OCI-LY1 (cell line): Measurements from ENCODE around the gene EOGT.

Experiments used
- H2AFZ ChIP-seq: fragments of 200-600 bp; sonication (generic), shearing (Covaris generic); 2 replicates; pipeline ENCODE4 v1.6.0; 2014; ENCODE audit warnings: antibody characterized with exemption, mild to moderate bottlenecking, low read length
- H3F3A ChIP-seq: fragments of 200-600 bp; sonication (generic), shearing (Covaris generic); 2 replicates; pipeline ENCODE4 v1.6.0; 2014; ENCODE audit warnings: mild to moderate bottlenecking, antibody characterized with exemption, low read length, moderate library complexity; ENCODE audit not compliant: insufficient read depth
- H3K27ac ChIP-seq: fragments of 200-600 bp; sonication (generic); 2 replicates; pipeline ENCODE4 v1.5.1; 2014; ENCODE audit warnings: low read length, mixed run types, mild to moderate bottlenecking, low read depth; ENCODE audit not compliant: poor library complexity, severe bottlenecking
- H3K27me3 ChIP-seq: fragments of 200-600 bp; sonication (generic); 2 replicates; pipeline ENCODE4 v1.6.0; 2014; ENCODE audit warnings: antibody characterized with exemption, mild to moderate bottlenecking, low read length, moderate library complexity; ENCODE audit not compliant: insufficient read depth
- H3K36me3 ChIP-seq: fragments of 200-600 bp; sonication (generic); 2 replicates; pipeline ENCODE4 v1.6.1; 2014; ENCODE audit warnings: mild to moderate bottlenecking, antibody characterized with exemption, low read length, moderate library complexity, mixed read lengths; ENCODE audit not compliant: insufficient read depth
- H3K4me1 ChIP-seq: fragments of 200-600 bp; sonication (generic); 2 replicates; pipeline ENCODE4 v1.5.1; 2014; ENCODE audit warnings: mild to moderate bottlenecking, low read length, moderate library complexity; ENCODE audit not compliant: insufficient read depth, severe bottlenecking
- H3K4me2 ChIP-seq: fragments of 200-600 bp; sonication (generic), shearing (Covaris generic); 2 replicates; pipeline ENCODE4 v1.6.1; 2014; ENCODE audit warnings: low read length
- H3K4me3 ChIP-seq: fragments of 200-600 bp; sonication (generic); 2 replicates; pipeline ENCODE4 v1.5.1; 2014; ENCODE audit warnings: low read length, low read depth, mild to moderate bottlenecking, mixed read lengths; ENCODE audit not compliant: poor library complexity, severe bottlenecking
- H3K79me2 ChIP-seq: fragments of 200-600 bp; shearing (Covaris generic); 2 replicates; pipeline ENCODE4 v1.6.1; 2016; ENCODE audit warnings: mixed run types, low read length, mixed read lengths; ENCODE audit not compliant: insufficient read depth
- H3K9ac ChIP-seq: fragments of 200-600 bp; sonication (generic), shearing (Covaris generic); 2 replicates; pipeline ENCODE4 v1.6.1; 2014; ENCODE audit warnings: mild to moderate bottlenecking, low read length, mixed read lengths
- H3K9me2 ChIP-seq: fragments of 200-600 bp; sonication (generic), shearing (Covaris generic); 2 replicates; pipeline ENCODE4 v1.6.1; 2014; ENCODE audit warnings: low read depth, mild to moderate bottlenecking, low read length, mixed read lengths
- H3K9me3 ChIP-seq: fragments of 200-600 bp; shearing (Covaris generic); 2 replicates; pipeline ENCODE4 v1.6.1; 2014; ENCODE audit warnings: low read length, mixed read lengths
- H4K20me1 ChIP-seq: fragments of 200-600 bp; sonication (generic), shearing (Covaris generic); 2 replicates; pipeline ENCODE4 v1.6.0; 2016; ENCODE audit warnings: mild to moderate bottlenecking, low read length; ENCODE audit not compliant: insufficient read depth
- CTCF ChIP-seq: fragments of 200-600 bp; sonication (generic), shearing (Covaris generic); IDR thresholded peaks from 2 replicates; pipeline ENCODE4 v1.5.1; 2017; ENCODE audit warnings: mild to moderate bottlenecking, antibody characterized with exemption, low read length, moderate library complexity, mixed read lengths
- EZH2 ChIP-seq: fragments of 200-600 bp; sonication (generic), shearing (Covaris generic); IDR thresholded peaks from 2 replicates; pipeline ENCODE4 v1.8.0; 2017; ENCODE audit warnings: borderline replicate concordance, mixed run types, mild to moderate bottlenecking, antibody characterized with exemption, low read length, moderate library complexity, mixed read lengths

Gene EOGT

DNA sequence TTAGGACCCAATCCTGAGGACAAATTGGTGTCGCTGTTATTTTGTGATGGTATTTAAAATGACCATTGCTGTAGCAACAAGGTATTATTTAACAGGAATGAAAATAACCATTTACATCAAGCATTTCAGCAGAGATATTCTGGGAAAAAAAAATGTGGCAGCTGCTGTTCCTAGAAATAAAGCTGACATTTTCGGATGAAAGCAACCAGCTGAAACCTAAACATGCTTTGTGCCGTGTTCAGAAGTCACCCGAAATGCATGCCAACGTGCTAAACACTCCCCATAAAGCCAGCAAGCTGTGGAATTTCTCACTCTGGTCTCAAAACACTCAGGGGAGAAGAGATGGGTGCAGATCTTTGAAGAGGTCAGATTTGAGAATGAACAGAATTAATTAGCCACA lies 49.6 kb downstream of the EOGT start:
- Histone ChIP-seq H4K20me1 (no peaks in the 10 kb centered on the region), H3K4me2 (no peak overlapping the region), H3K79me2 (no peaks in the 10 kb centered on the region), H3K27ac (no peak overlapping the region), H3K9me3 (no peaks in the 10 kb centered on the region), H3K4me3 (no peak overlapping the region), H3K4me1 (no peaks in the 10 kb centered on the region), H3K9me2 (no peaks in the 10 kb centered on the region), H3F3A (no peaks in the 10 kb centered on the region), H3K36me3 (no peaks in the 10 kb centered on the region), H2AFZ (no peak overlapping the region), H3K9ac (no peak overlapping the region), H3K27me3 (no peaks in the 10 kb centered on the region)
- TF ChIP-seq EZH2 (no peak), CTCF (no peak)

- H3K4me1 ChIP-seq: no peaks in the 10 kb centered on the region
- H3K79me2 ChIP-seq: no peaks in the 10 kb centered on the region
- H4K20me1 ChIP-seq: no peaks in the 10 kb centered on the region
- H3K9ac ChIP-seq: no peak overlapping the region
- no peak for TF ChIP-seq CTCF
- no peak for TF ChIP-seq EZH2
- H3K27me3 ChIP-seq: no peaks in the 10 kb centered on the region
- H3K9me2 ChIP-seq: no peaks in the 10 kb centered on the region
- no peak overlapping the region for H2AFZ ChIP-seq
- H3F3A ChIP-seq: no peaks in the 10 kb centered on the region
- no peak overlapping the region for H3K27ac ChIP-seq
- H3K4me3 ChIP-seq: no peak overlapping the region
- H3K36me3 ChIP-seq: no peaks in the 10 kb centered on the region
- H3K9me3 ChIP-seq: no peaks in the 10 kb centered on the region
- no peak overlapping the region for H3K4me2 ChIP-seq
Measured at GRCh38 chr3:68963376-68963775, 50.1 kb downstream of the EOGT start.

DNA sequence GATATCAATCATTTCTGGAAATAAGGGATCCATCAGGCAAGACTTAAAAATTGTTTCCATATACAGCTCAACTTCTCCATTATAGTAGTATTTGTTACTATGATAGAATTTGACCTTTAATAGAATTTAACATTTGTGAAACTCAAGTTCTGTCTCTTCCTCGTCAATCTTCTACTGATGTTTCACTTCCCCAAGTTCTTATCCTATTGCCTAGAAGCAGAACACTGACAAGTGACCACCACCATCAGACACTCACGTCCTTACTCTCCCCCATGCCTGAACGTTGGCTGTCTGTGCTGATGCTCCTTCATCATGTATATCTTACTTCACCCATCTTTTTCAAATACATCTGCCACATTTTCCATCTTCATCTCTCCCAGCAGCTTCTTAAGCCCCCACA lies 54.6 kb downstream of the EOGT start:
- H3K79me2 ChIP-seq: no peaks in the 10 kb centered on the region
- H3K9me3 ChIP-seq: no peaks in the 10 kb centered on the region
- H3F3A ChIP-seq: no peaks in the 10 kb centered on the region
- H3K9me2 ChIP-seq: no peaks in the 10 kb centered on the region
- H3K4me2 ChIP-seq: no peak overlapping the region
- H3K4me3 ChIP-seq: no peak overlapping the region
- no peak overlapping the region for H3K27ac ChIP-seq
- no peaks in the 10 kb centered on the region for H3K36me3 ChIP-seq
- H3K27me3 ChIP-seq: no peaks in the 10 kb centered on the region
- H2AFZ ChIP-seq: no peak overlapping the region
- H3K4me1 ChIP-seq: no peaks in the 10 kb centered on the region
- no peak overlapping the region for H3K9ac ChIP-seq
- TF ChIP-seq EZH2 (no peak), CTCF (no peak)
- H4K20me1 ChIP-seq: no peaks in the 10 kb centered on the region
